IMR-90 (cell line): ENCODE data around the gene OR2C3. TPM values are rescaled to one million over a fixed set of nuclear protein-coding genes. Genes with fewer than 3 reads are reported as not detected.

Source experiments
- ATAC-seq: fragments of 200-7000 bp; cut with Tn5 transposase; 2 replicates; pipeline ENCODE4 v1.9.1; 2020; ENCODE audit warnings: low read depth, mild to moderate bottlenecking, moderate library complexity
- BruUV-seq: library from RNA; stranded (reverse); fragments of 400-500 nt; replicated peaks from 2 replicates; lab custom pipeline; 2021; lab: Mats Ljungman, UMichigan
- CTCF ChIA-PET: fragments of 300-600 bp; formaldehyde crosslinking; extraction: SDS; loops from one replicate; lab custom pipeline; 2021; ENCODE audit warnings: antibody characterized with exemption; lab: Yijun Ruan, JAX
- POLR2A ChIA-PET: fragments of 300-600 bp; sonication (Branson Sonifier 250); formaldehyde crosslinking; loops from one replicate; lab custom pipeline; 2022; ENCODE audit warnings: antibody characterized with exemption; ENCODE audit not compliant: unreplicated experiment; lab: Charles Lee
- DNase-seq: peaks from one replicate; pipeline ENCODE4 v3.0.0; 2013
- H2AFZ ChIP-seq: replicated peaks from 2 replicates; pipeline ENCODE3; 2013; ENCODE audit warnings: low read length, mild to moderate bottlenecking; ENCODE audit not compliant: poor library complexity
- H2AK5ac ChIP-seq: 2 replicates; pipeline ENCODE4 v1.6.1; 2013; ENCODE audit warnings: low read depth, low read length, inconsistent platforms
- H2AK9ac ChIP-seq: replicated peaks from 2 replicates; pipeline ENCODE3; 2013; ENCODE audit warnings: mild to moderate bottlenecking, low read depth, low read length, moderate library complexity; ENCODE audit not compliant: poor library complexity
- H2BK120ac ChIP-seq: 2 replicates; pipeline ENCODE4 v1.6.1; 2013; ENCODE audit warnings: low read depth, low read length, inconsistent platforms
- H2BK15ac ChIP-seq: 3 replicates; pipeline ENCODE4 v1.6.1; 2013; ENCODE audit warnings: low read depth, low read length, inconsistent platforms
- H2BK20ac ChIP-seq: 2 replicates; pipeline ENCODE4 v1.6.1; 2013; ENCODE audit warnings: low read depth, mild to moderate bottlenecking, inconsistent platforms, low read length, moderate library complexity
- H2BK5ac ChIP-seq: 2 replicates; pipeline ENCODE4 v1.6.1; 2013; ENCODE audit warnings: mild to moderate bottlenecking, low read depth, low read length, inconsistent platforms; ENCODE audit not compliant: poor library complexity, severe bottlenecking
- H3K14ac ChIP-seq: replicated peaks from 2 replicates; pipeline ENCODE4 v1.6.1; 2013; ENCODE audit warnings: low read depth, low read length, inconsistent platforms
- H3K18ac ChIP-seq: 2 replicates; pipeline ENCODE4 v1.6.1; 2013; ENCODE audit warnings: low read depth, low read length, control low read depth
- H3K23ac ChIP-seq: 2 replicates; pipeline ENCODE4 v1.6.1; 2013; ENCODE audit warnings: low read depth, low read length, inconsistent platforms
- H3K27ac ChIP-seq: 2 replicates; pipeline ENCODE4 v1.5.1; 2013; ENCODE audit warnings: mild to moderate bottlenecking, control low read depth, low read length; ENCODE audit not compliant: insufficient read depth
- H3K27me3 ChIP-seq: 2 replicates; pipeline ENCODE4 v1.6.1; 2013; ENCODE audit warnings: low read length; ENCODE audit not compliant: control insufficient read depth, insufficient read depth
- H3K36me3 ChIP-seq: 2 replicates; pipeline ENCODE4 v1.6.1; 2013; ENCODE audit warnings: low read length, mixed read lengths; ENCODE audit not compliant: control insufficient read depth, insufficient read depth
- H3K4ac ChIP-seq: 2 replicates; pipeline ENCODE4 v1.6.1; 2013; ENCODE audit warnings: low read depth, low read length, inconsistent platforms
- H3K4me1 ChIP-seq: 2 replicates; pipeline ENCODE4 v1.6.1; 2013; ENCODE audit warnings: low read length, mixed read lengths; ENCODE audit not compliant: control insufficient read depth, insufficient read depth
- H3K4me2 ChIP-seq: 2 replicates; pipeline ENCODE4 v1.6.1; 2013; ENCODE audit warnings: low read depth, mild to moderate bottlenecking, control low read depth, low read length, moderate library complexity
- H3K4me3 ChIP-seq: 2 replicates; pipeline ENCODE4 v1.5.1; 2013; ENCODE audit warnings: low read depth, mild to moderate bottlenecking, control low read depth, low read length, moderate library complexity; ENCODE audit not compliant: insufficient read depth
- H3K56ac ChIP-seq: 2 replicates; pipeline ENCODE4 v1.6.1; 2013; ENCODE audit warnings: low read length, inconsistent platforms; ENCODE audit not compliant: insufficient read depth; ENCODE audit errors: extremely low read depth
- H3K79me1 ChIP-seq, 2 experiments: 2 replicates each; pipeline ENCODE4 v1.6.1; 2013; ENCODE audit warnings: low read length in 2 of 2, inconsistent platforms in 1 of 2, low read depth in 1 of 2
- H3K9ac ChIP-seq: 2 replicates; pipeline ENCODE4 v1.6.1; 2013; ENCODE audit warnings: low read depth, low read length, control low read depth
- H3K9me1 ChIP-seq: 2 replicates; pipeline ENCODE4 v1.6.1; 2013; ENCODE audit warnings: low read length, inconsistent platforms; ENCODE audit not compliant: insufficient read depth
- H3K9me3 ChIP-seq: 2 replicates; pipeline ENCODE4 v1.6.1; 2013; ENCODE audit warnings: low read length; ENCODE audit not compliant: control insufficient read depth, insufficient read depth
- H4K20me1 ChIP-seq: 2 replicates; pipeline ENCODE4 v1.6.1; 2013; ENCODE audit warnings: low read length, inconsistent platforms; ENCODE audit not compliant: insufficient read depth
- H4K5ac ChIP-seq: 2 replicates; pipeline ENCODE4 v1.6.1; 2013; ENCODE audit warnings: mild to moderate bottlenecking, low read depth, low read length, control low read depth
- H4K8ac ChIP-seq, 2 experiments: 2 replicates each; pipeline ENCODE4 v1.6.1; 2013; ENCODE audit warnings: low read depth in 2 of 2, low read length in 2 of 2, control low read depth in 1 of 2, inconsistent platforms in 1 of 2
- H4K91ac ChIP-seq: 2 replicates; pipeline ENCODE4 v1.6.1; 2013; ENCODE audit warnings: low read depth, low read length, inconsistent platforms; ENCODE audit not compliant: insufficient read depth
- BHLHE40 ChIP-seq: fragments of 150-350 bp; IDR thresholded peaks from 2 replicates; pipeline ENCODE4 v1.6.1; 2016; ENCODE audit warnings: mild to moderate bottlenecking, low read depth, low read length
- CEBPB ChIP-seq: IDR thresholded peaks from 2 replicates; pipeline ENCODE4 v1.6.1; 2012; ENCODE audit warnings: low read depth, low read length, improper control_type of control experiment
- FOS ChIP-seq: fragments of 150-350 bp; IDR thresholded peaks from 2 replicates; pipeline ENCODE4 v1.6.1; 2016; ENCODE audit warnings: low read depth, low read length
- MAFK ChIP-seq: IDR thresholded peaks from 2 replicates; pipeline ENCODE4 v1.6.1; 2012; ENCODE audit warnings: low read depth, low read length, improper control_type of control experiment
- MAZ ChIP-seq: IDR thresholded peaks from 2 replicates; pipeline ENCODE4 v1.6.1; 2012; ENCODE audit warnings: low read depth, mild to moderate bottlenecking, low read length, improper control_type of control experiment, moderate library complexity, borderline replicate concordance
- MXI1 ChIP-seq: IDR thresholded peaks from 2 replicates; pipeline ENCODE4 v1.6.1; 2012; ENCODE audit warnings: low read depth, mild to moderate bottlenecking, low read length, moderate library complexity, borderline replicate concordance
- NFE2L2 ChIP-seq: fragments of 150-350 bp; IDR thresholded peaks from 2 replicates; pipeline ENCODE4 v1.6.1; 2016; ENCODE audit warnings: low read depth, mild to moderate bottlenecking, low read length
- POLR2A ChIP-seq: IDR thresholded peaks from 2 replicates; pipeline ENCODE4 v1.6.1; 2012; ENCODE audit warnings: mild to moderate bottlenecking, low read depth, low read length
- RAD21 ChIP-seq: IDR thresholded peaks from 2 replicates; pipeline ENCODE4 v1.6.1; 2012; ENCODE audit warnings: low read length, improper control_type of control experiment
- RCOR1 ChIP-seq: IDR thresholded peaks from 2 replicates; pipeline ENCODE4 v1.6.1; 2012; ENCODE audit warnings: mild to moderate bottlenecking, low read length, improper control_type of control experiment; ENCODE audit not compliant: insufficient replicate concordance
- RFX5 ChIP-seq: IDR thresholded peaks from 2 replicates; pipeline ENCODE4 v1.8.0; 2012; ENCODE audit warnings: low read depth, mild to moderate bottlenecking, low read length, moderate library complexity
- SMC3 ChIP-seq: fragments of 150-350 bp; IDR thresholded peaks from 2 replicates; pipeline ENCODE4 v1.6.1; 2016; ENCODE audit warnings: low read depth, mild to moderate bottlenecking, antibody characterized with exemption, low read length, moderate library complexity
- dilution Hi-C: fragments of 300-500 bp; cut with HindIII; formaldehyde crosslinking; loops from one replicate; pipeline ENCODE4 v1.14.3; 2018; ENCODE audit warnings: low sequenced_read_pairs; ENCODE audit not compliant: unreplicated experiment
- in situ Hi-C: fragments of 300-500 bp; cut with MboI; formaldehyde crosslinking; loops from 3 replicates; pipeline ENCODE4 v1.14.3; 2019; ENCODE audit warnings: low sequenced_read_pairs, inconsistent platforms, mixed read lengths
- intact Hi-C: fragments of 100-400 bp; cut with micrococcal nuclease; formaldehyde crosslinking; loops from 2 replicates; pipeline ENCODE4 v1.10.0; 2022
- polyA plus RNA-seq, 3 experiments: library from polyadenylated mRNA; depleted of rRNA; stranded (reverse); fragments of >200 nt; gene quantifications; 2 replicates each; pipeline ENCODE4 v1.2.3, GENCODE V29; 2012; ENCODE audit warnings: low replicate concordance in 1 of 3
- total RNA-seq: library from RNA; depleted of rRNA; stranded (reverse); fragments of >200 nt; gene quantifications from 2 replicates; pipeline ENCODE4 v1.2.3, GENCODE V29; 2012
- TF ChIP-seq, protein P1 (sequence below): conservative IDR thresholded peaks from 2 replicates; pipeline ENCODE4 v1.5.1; 2012; ENCODE audit warnings: mild to moderate bottlenecking, low read depth, low read length, improper control_type of control experiment
- TF ChIP-seq, protein P2 (sequence below): fragments of 150-350 bp; IDR thresholded peaks from 2 replicates; pipeline ENCODE4 v1.6.1; 2016; ENCODE audit warnings: low read depth, mild to moderate bottlenecking, low read length, moderate library complexity, borderline replicate concordance
- TF ChIP-seq, protein P3 (sequence below): fragments of 150-350 bp; IDR thresholded peaks from 2 replicates; pipeline ENCODE4 v1.6.1; 2017; ENCODE audit warnings: mild to moderate bottlenecking, antibody characterized with exemption, low read length, low read depth

OR2C3 gene
- total and polyA plus RNA-seq, 2 of the 4 experiments (the other 2 are of a cell fraction) = not detected

DNA sequence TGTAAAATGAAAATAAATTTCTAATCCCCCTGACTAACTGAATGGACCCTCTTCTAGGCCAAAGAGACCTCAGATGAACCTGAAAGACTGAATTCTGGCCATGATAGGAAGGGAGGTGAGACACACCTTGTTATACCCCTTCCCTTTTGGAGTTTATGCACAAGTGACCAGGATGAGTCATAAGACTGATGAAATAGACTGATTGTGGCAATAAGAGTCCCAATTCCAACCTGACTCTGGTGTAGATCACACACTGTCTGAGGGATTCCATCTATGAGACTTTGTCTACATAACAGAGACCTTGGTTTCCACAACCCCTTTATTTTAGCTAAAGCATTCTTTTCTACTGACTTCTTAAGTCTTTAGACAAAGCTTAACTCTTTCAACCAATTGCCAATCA lies 38.4 kb upstream of the OR2C3 start:
- TF ChIP-seq FOS (no peak), SMC3 (no peak), MXI1 (no peak), RCOR1 (no peak), NFE2L2 (no peak), CEBPB (no peak), RAD21 (no peak), RFX5 (no peak), MAFK (no peak), POLR2A (no peak), MAZ (no peak), BHLHE40 (no peak)
- TF ChIP-seq, protein P1, sequence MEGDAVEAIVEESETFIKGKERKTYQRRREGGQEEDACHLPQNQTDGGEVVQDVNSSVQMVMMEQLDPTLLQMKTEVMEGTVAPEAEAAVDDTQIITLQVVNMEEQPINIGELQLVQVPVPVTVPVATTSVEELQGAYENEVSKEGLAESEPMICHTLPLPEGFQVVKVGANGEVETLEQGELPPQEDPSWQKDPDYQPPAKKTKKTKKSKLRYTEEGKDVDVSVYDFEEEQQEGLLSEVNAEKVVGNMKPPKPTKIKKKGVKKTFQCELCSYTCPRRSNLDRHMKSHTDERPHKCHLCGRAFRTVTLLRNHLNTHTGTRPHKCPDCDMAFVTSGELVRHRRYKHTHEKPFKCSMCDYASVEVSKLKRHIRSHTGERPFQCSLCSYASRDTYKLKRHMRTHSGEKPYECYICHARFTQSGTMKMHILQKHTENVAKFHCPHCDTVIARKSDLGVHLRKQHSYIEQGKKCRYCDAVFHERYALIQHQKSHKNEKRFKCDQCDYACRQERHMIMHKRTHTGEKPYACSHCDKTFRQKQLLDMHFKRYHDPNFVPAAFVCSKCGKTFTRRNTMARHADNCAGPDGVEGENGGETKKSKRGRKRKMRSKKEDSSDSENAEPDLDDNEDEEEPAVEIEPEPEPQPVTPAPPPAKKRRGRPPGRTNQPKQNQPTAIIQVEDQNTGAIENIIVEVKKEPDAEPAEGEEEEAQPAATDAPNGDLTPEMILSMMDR = no peak
- TF ChIP-seq, protein P2, sequence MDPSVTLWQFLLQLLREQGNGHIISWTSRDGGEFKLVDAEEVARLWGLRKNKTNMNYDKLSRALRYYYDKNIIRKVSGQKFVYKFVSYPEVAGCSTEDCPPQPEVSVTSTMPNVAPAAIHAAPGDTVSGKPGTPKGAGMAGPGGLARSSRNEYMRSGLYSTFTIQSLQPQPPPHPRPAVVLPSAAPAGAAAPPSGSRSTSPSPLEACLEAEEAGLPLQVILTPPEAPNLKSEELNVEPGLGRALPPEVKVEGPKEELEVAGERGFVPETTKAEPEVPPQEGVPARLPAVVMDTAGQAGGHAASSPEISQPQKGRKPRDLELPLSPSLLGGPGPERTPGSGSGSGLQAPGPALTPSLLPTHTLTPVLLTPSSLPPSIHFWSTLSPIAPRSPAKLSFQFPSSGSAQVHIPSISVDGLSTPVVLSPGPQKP = no peak
- TF ChIP-seq, protein P3, sequence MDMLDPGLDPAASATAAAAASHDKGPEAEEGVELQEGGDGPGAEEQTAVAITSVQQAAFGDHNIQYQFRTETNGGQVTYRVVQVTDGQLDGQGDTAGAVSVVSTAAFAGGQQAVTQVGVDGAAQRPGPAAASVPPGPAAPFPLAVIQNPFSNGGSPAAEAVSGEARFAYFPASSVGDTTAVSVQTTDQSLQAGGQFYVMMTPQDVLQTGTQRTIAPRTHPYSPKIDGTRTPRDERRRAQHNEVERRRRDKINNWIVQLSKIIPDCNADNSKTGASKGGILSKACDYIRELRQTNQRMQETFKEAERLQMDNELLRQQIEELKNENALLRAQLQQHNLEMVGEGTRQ = no peak

More for the DNA sequence above, 38.4 kb upstream of the OR2C3 start:
- no peak overlapping the region for H2BK15ac ChIP-seq
- no peak overlapping the region for H3K18ac ChIP-seq
- H3K4me3 ChIP-seq = no peak overlapping the region
- no peaks in the 10 kb centered on the region for H3K4me1 ChIP-seq
- H3K56ac ChIP-seq = no peak overlapping the region
- intact Hi-C loops = no loop called here
- DNase-seq = no peak
- in situ Hi-C loops = no loop called here
- ATAC-seq = no peak
- no peak overlapping the region for H2BK20ac ChIP-seq
- no peak overlapping the region for H3K23ac ChIP-seq
- H4K91ac ChIP-seq = no peak overlapping the region
- no peak overlapping the region for H4K5ac ChIP-seq
- no peak overlapping the region for H3K4ac ChIP-seq
- no peaks in the 10 kb centered on the region for H3K9me1 ChIP-seq
- H2AK9ac ChIP-seq = no peak overlapping the region
- ChIA-PET POLR2A (no interaction called here), CTCF (no interaction called here)
- H4K20me1 ChIP-seq = no peaks in the 10 kb centered on the region
- no peak overlapping the region for H2AK5ac ChIP-seq
- H3K36me3 ChIP-seq = no peaks in the 10 kb centered on the region
- dilution Hi-C loops = no loop called here
- no peaks in the 10 kb centered on the region for H3K27me3 ChIP-seq
- no peak overlapping the region for H4K8ac ChIP-seq
- H3K9me3 ChIP-seq = peaks cover 12% of the 10 kb centered on the region
- no peak overlapping the region for H2BK120ac ChIP-seq
- H3K79me1 ChIP-seq = no peaks in the 10 kb centered on the region
- H3K14ac ChIP-seq = no peak overlapping the region
- H3K4me2 ChIP-seq = no peak overlapping the region
- BruUV-seq = no TSS peak
- H3K9ac ChIP-seq = no peak overlapping the region
- H3K27ac ChIP-seq = no peak overlapping the region
- no peak overlapping the region for H2BK5ac ChIP-seq
- H2AFZ ChIP-seq = no peak overlapping the region
